IMR-90 (cell line): Measurements from ENCODE around the gene RTL9. TPM values are rescaled to one million over a fixed set of nuclear protein-coding genes. Genes with fewer than 3 reads are reported as not detected.

Source experiments
- ATAC-seq: fragments of 200-7000 bp; cut with Tn5 transposase; 2 replicates; pipeline ENCODE4 v1.9.1; 2020; ENCODE audit warnings: low read depth, mild to moderate bottlenecking, moderate library complexity
- BruUV-seq: library from RNA; stranded (reverse); fragments of 400-500 nt; replicated peaks from 2 replicates; lab custom pipeline; 2021; lab: Mats Ljungman, UMichigan
- CTCF ChIA-PET: fragments of 300-600 bp; formaldehyde crosslinking; extraction: SDS; loops from one replicate; lab custom pipeline; 2021; ENCODE audit warnings: antibody characterized with exemption; lab: Yijun Ruan, JAX
- POLR2A ChIA-PET: fragments of 300-600 bp; sonication (Branson Sonifier 250); formaldehyde crosslinking; loops from one replicate; lab custom pipeline; 2022; ENCODE audit warnings: antibody characterized with exemption; ENCODE audit not compliant: unreplicated experiment; lab: Charles Lee
- DNase-seq: peaks from one replicate; pipeline ENCODE4 v3.0.0; 2013
- H2AFZ ChIP-seq: replicated peaks from 2 replicates; pipeline ENCODE3; 2013; ENCODE audit warnings: low read length, mild to moderate bottlenecking; ENCODE audit not compliant: poor library complexity
- H2AK5ac ChIP-seq: 2 replicates; pipeline ENCODE4 v1.6.1; 2013; ENCODE audit warnings: low read depth, low read length, inconsistent platforms
- H2AK9ac ChIP-seq: replicated peaks from 2 replicates; pipeline ENCODE3; 2013; ENCODE audit warnings: mild to moderate bottlenecking, low read depth, low read length, moderate library complexity; ENCODE audit not compliant: poor library complexity
- H2BK120ac ChIP-seq: 2 replicates; pipeline ENCODE4 v1.6.1; 2013; ENCODE audit warnings: low read depth, low read length, inconsistent platforms
- H2BK15ac ChIP-seq: 3 replicates; pipeline ENCODE4 v1.6.1; 2013; ENCODE audit warnings: low read depth, low read length, inconsistent platforms
- H2BK20ac ChIP-seq: 2 replicates; pipeline ENCODE4 v1.6.1; 2013; ENCODE audit warnings: low read depth, mild to moderate bottlenecking, inconsistent platforms, low read length, moderate library complexity
- H2BK5ac ChIP-seq: 2 replicates; pipeline ENCODE4 v1.6.1; 2013; ENCODE audit warnings: mild to moderate bottlenecking, low read depth, low read length, inconsistent platforms; ENCODE audit not compliant: poor library complexity, severe bottlenecking
- H3K14ac ChIP-seq: replicated peaks from 2 replicates; pipeline ENCODE4 v1.6.1; 2013; ENCODE audit warnings: low read depth, low read length, inconsistent platforms
- H3K18ac ChIP-seq: 2 replicates; pipeline ENCODE4 v1.6.1; 2013; ENCODE audit warnings: low read depth, low read length, control low read depth
- H3K23ac ChIP-seq: 2 replicates; pipeline ENCODE4 v1.6.1; 2013; ENCODE audit warnings: low read depth, low read length, inconsistent platforms
- H3K27ac ChIP-seq: 2 replicates; pipeline ENCODE4 v1.5.1; 2013; ENCODE audit warnings: mild to moderate bottlenecking, control low read depth, low read length; ENCODE audit not compliant: insufficient read depth
- H3K27me3 ChIP-seq: 2 replicates; pipeline ENCODE4 v1.6.1; 2013; ENCODE audit warnings: low read length; ENCODE audit not compliant: control insufficient read depth, insufficient read depth
- H3K36me3 ChIP-seq: 2 replicates; pipeline ENCODE4 v1.6.1; 2013; ENCODE audit warnings: low read length, mixed read lengths; ENCODE audit not compliant: control insufficient read depth, insufficient read depth
- H3K4ac ChIP-seq: 2 replicates; pipeline ENCODE4 v1.6.1; 2013; ENCODE audit warnings: low read depth, low read length, inconsistent platforms
- H3K4me1 ChIP-seq: 2 replicates; pipeline ENCODE4 v1.6.1; 2013; ENCODE audit warnings: low read length, mixed read lengths; ENCODE audit not compliant: control insufficient read depth, insufficient read depth
- H3K4me2 ChIP-seq: 2 replicates; pipeline ENCODE4 v1.6.1; 2013; ENCODE audit warnings: low read depth, mild to moderate bottlenecking, control low read depth, low read length, moderate library complexity
- H3K4me3 ChIP-seq: 2 replicates; pipeline ENCODE4 v1.5.1; 2013; ENCODE audit warnings: low read depth, mild to moderate bottlenecking, control low read depth, low read length, moderate library complexity; ENCODE audit not compliant: insufficient read depth
- H3K56ac ChIP-seq: 2 replicates; pipeline ENCODE4 v1.6.1; 2013; ENCODE audit warnings: low read length, inconsistent platforms; ENCODE audit not compliant: insufficient read depth; ENCODE audit errors: extremely low read depth
- H3K79me1 ChIP-seq, 2 experiments: 2 replicates each; pipeline ENCODE4 v1.6.1; 2013; ENCODE audit warnings: low read length in 2 of 2, inconsistent platforms in 1 of 2, low read depth in 1 of 2
- H3K9ac ChIP-seq: 2 replicates; pipeline ENCODE4 v1.6.1; 2013; ENCODE audit warnings: low read depth, low read length, control low read depth
- H3K9me1 ChIP-seq: 2 replicates; pipeline ENCODE4 v1.6.1; 2013; ENCODE audit warnings: low read length, inconsistent platforms; ENCODE audit not compliant: insufficient read depth
- H3K9me3 ChIP-seq: 2 replicates; pipeline ENCODE4 v1.6.1; 2013; ENCODE audit warnings: low read length; ENCODE audit not compliant: control insufficient read depth, insufficient read depth
- H4K20me1 ChIP-seq: 2 replicates; pipeline ENCODE4 v1.6.1; 2013; ENCODE audit warnings: low read length, inconsistent platforms; ENCODE audit not compliant: insufficient read depth
- H4K5ac ChIP-seq: 2 replicates; pipeline ENCODE4 v1.6.1; 2013; ENCODE audit warnings: mild to moderate bottlenecking, low read depth, low read length, control low read depth
- H4K8ac ChIP-seq, 2 experiments: 2 replicates each; pipeline ENCODE4 v1.6.1; 2013; ENCODE audit warnings: low read depth in 2 of 2, low read length in 2 of 2, control low read depth in 1 of 2, inconsistent platforms in 1 of 2
- H4K91ac ChIP-seq: 2 replicates; pipeline ENCODE4 v1.6.1; 2013; ENCODE audit warnings: low read depth, low read length, inconsistent platforms; ENCODE audit not compliant: insufficient read depth
- WGBS, 2 experiments: methylation state at CpG; one replicate each; pipeline versions ENCODE4 v1.1.5 to v1.1.7; 2013; ENCODE audit warnings: missing lambda C conversion rate in 2 of 2; ENCODE audit not compliant: insufficient read length in 1 of 2; ENCODE audit errors: extremely low coverage in 2 of 2; 5-methylcytosine and 5-hydroxymethylcytosine counted together
- dilution Hi-C: fragments of 300-500 bp; cut with HindIII; formaldehyde crosslinking; loops from one replicate; pipeline ENCODE4 v1.14.3; 2018; ENCODE audit warnings: low sequenced_read_pairs; ENCODE audit not compliant: unreplicated experiment
- in situ Hi-C: fragments of 300-500 bp; cut with MboI; formaldehyde crosslinking; loops from 3 replicates; pipeline ENCODE4 v1.14.3; 2019; ENCODE audit warnings: low sequenced_read_pairs, inconsistent platforms, mixed read lengths
- intact Hi-C: fragments of 100-400 bp; cut with micrococcal nuclease; formaldehyde crosslinking; loops from 2 replicates; pipeline ENCODE4 v1.10.0; 2022
- polyA plus RNA-seq, 3 experiments: library from polyadenylated mRNA; depleted of rRNA; stranded (reverse); fragments of >200 nt; gene quantifications; 2 replicates each; pipeline ENCODE4 v1.2.3, GENCODE V29; 2012; ENCODE audit warnings: low replicate concordance in 1 of 3
- total RNA-seq: library from RNA; depleted of rRNA; stranded (reverse); fragments of >200 nt; gene quantifications from 2 replicates; pipeline ENCODE4 v1.2.3, GENCODE V29; 2012
- TF ChIP-seq, protein P1 (sequence below): fragments of 150-350 bp; IDR thresholded peaks from 2 replicates; pipeline ENCODE4 v1.6.1; 2016; ENCODE audit warnings: low read depth, mild to moderate bottlenecking, low read length, moderate library complexity, borderline replicate concordance

RTL9 gene
- total and polyA plus RNA-seq, 2 of the 4 experiments (the other 2 are of a cell fraction), result 0.26 to 0.90 TPM

DNA sequence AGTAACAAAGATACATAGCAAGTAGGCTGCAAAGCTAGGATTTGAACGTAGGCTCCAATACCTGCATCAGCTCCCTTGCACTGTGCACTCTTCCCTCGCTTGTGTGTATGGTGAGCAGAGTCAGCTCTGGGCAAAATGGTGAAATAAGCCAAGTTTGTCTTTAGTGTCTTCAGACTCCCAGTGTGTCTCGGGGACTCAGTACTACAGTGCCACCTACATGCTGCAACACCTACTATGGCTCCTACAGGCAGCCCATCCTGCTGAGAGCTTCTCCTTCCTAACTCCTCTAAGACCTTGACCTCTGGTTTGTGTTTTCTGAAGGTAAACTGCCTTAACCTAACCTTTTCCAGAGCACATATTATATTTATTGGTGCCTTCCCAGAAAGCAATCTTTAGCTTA is 42.5 kb downstream of the RTL9 start:
- POLR2A ChIA-PET, result no interaction called here
- peaks cover 0 to 4% of the 10 kb centered on the region in 2 experiments; a peak in 1 of 4 replicates for H3K79me1 ChIP-seq
- no peak overlapping the region for H3K9ac ChIP-seq
- no peaks in the 10 kb centered on the region; the same call in 1 of the 2 replicates for H3K27me3 ChIP-seq
- peaks cover 6% of the 10 kb centered on the region for H3K4me1 ChIP-seq
- H3K36me3 ChIP-seq, result no peaks in the 10 kb centered on the region
- peaks cover 7% of the 10 kb centered on the region for H3K9me1 ChIP-seq
- dilution Hi-C loops, result no loop called here
- ATAC-seq (no peak), DNase-seq (no peak)
- H2AFZ ChIP-seq, result no peak overlapping the region
- no peak overlapping the region for H3K4ac ChIP-seq
- no peak overlapping the region for H2AK5ac ChIP-seq
- H2BK5ac ChIP-seq, result no peak overlapping the region
- no TSS peak for BruUV-seq
- no peak overlapping the region for H3K18ac ChIP-seq
- no peak overlapping the region for H4K8ac ChIP-seq
- H4K91ac ChIP-seq, result no peak overlapping the region
- no peak overlapping the region for H3K14ac ChIP-seq
- H3K4me2 ChIP-seq, result no peak overlapping the region
- CTCF ChIA-PET, result interaction anchor here (0.6 kb wide), 1 partner anchor 191 kb away, joined by 3 read pairs; no protein-coding TSS in a partner anchor
- no peak overlapping the region for H4K5ac ChIP-seq
- in situ Hi-C loops, result loop anchor here (25.0 kb wide), 2 partner anchors 489 to 689 kb away; no protein-coding TSS in a partner anchor
- WGBS, 2 experiments, result no CpG with 5 or more reads among the region's 3 CpGs
- H4K20me1 ChIP-seq, result no peaks in the 10 kb centered on the region
- H2BK15ac ChIP-seq, result no peak overlapping the region
- no peaks in the 10 kb centered on the region for H3K9me3 ChIP-seq
- no peak overlapping the region for H2BK20ac ChIP-seq
- H2AK9ac ChIP-seq, result no peak overlapping the region
- no peak overlapping the region; the same call in 1 of the 2 replicates for H2BK120ac ChIP-seq
- H3K23ac ChIP-seq, result no peak overlapping the region
- H3K4me3 ChIP-seq, result no peak overlapping the region
- intact Hi-C loops, result no loop called here
- TF ChIP-seq, protein P1, sequence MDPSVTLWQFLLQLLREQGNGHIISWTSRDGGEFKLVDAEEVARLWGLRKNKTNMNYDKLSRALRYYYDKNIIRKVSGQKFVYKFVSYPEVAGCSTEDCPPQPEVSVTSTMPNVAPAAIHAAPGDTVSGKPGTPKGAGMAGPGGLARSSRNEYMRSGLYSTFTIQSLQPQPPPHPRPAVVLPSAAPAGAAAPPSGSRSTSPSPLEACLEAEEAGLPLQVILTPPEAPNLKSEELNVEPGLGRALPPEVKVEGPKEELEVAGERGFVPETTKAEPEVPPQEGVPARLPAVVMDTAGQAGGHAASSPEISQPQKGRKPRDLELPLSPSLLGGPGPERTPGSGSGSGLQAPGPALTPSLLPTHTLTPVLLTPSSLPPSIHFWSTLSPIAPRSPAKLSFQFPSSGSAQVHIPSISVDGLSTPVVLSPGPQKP, result no peak
- no peak overlapping the region for H3K27ac ChIP-seq
- H3K56ac ChIP-seq, result no peak overlapping the region
